Upper lobe of left lung (tissue), 6 donors: ENCODE measurements around the gene PHTF2. TPM values are rescaled to one million over a fixed set of nuclear protein-coding genes. Genes with fewer than 3 reads are reported as not detected.

Experiments
- ATAC-seq, 2 donors: fragments of 200-7000 bp; cut with Tn5 transposase; one replicate each; pipeline ENCODE4 v1.9.1; 2022; ENCODE audit warnings: mild to moderate bottlenecking in 2 of 2, moderate library complexity in 2 of 2; ENCODE audit not compliant: low FRiP score in 2 of 2
- DNase-seq, 2 donors: peaks; one replicate each; pipeline ENCODE4 v3.0.0-alpha.2; 2019 to 2020
- H3K27ac ChIP-seq, 4 donors: fragments of 200-600 bp; sonication (generic); one replicate each; pipeline ENCODE4 v1.5.1; 2016 to 2019
- H3K27me3 ChIP-seq, 4 donors: fragments of 200-600 bp; sonication (generic); one replicate each; pipeline ENCODE4 v1.5.1; 2017 to 2019
- H3K36me3 ChIP-seq, 4 donors: fragments of 200-600 bp; sonication (generic); one replicate each; pipeline ENCODE4 v1.5.1; 2016 to 2019
- H3K4me1 ChIP-seq, 4 donors: fragments of 200-600 bp; sonication (generic); one replicate each; pipeline ENCODE4 v1.5.1; 2018 to 2019
- H3K4me3 ChIP-seq, 4 donors: fragments of 200-600 bp; sonication (generic); one replicate each; pipeline ENCODE4 v1.5.1; 2017 to 2019; ENCODE audit warnings: mild to moderate bottlenecking in 2 of 4, moderate library complexity in 1 of 4
- H3K9me3 ChIP-seq, 4 donors: fragments of 200-600 bp; sonication (generic); one replicate each; pipeline ENCODE4 v1.5.1; 2018 to 2019
- CTCF ChIP-seq, 6 experiments: fragments of 450-650 bp in 4 of 6; fragments of 200-600 bp in 2 of 6; sonication (generic) in 2 of 6; IDR thresholded peaks; one replicate each; pipeline ENCODE4 v1.5.1; 2016 to 2019; ENCODE audit warnings: antibody characterized with exemption in 6 of 6
- EP300 ChIP-seq, 4 donors: sonication (generic); formaldehyde crosslinking; IDR thresholded peaks; one replicate each; pipeline ENCODE4 v1.5.1; 2017; ENCODE audit warnings: antibody characterized with exemption in 4 of 4, control low read depth in 2 of 4
- POLR2A ChIP-seq, 4 donors: fragments of 450-650 bp; IDR thresholded peaks; one replicate each; pipeline ENCODE4 v1.5.1; 2016 to 2017; ENCODE audit warnings: antibody characterized with exemption in 4 of 4, mild to moderate bottlenecking in 2 of 4
- POLR2AphosphoS5 ChIP-seq, 2 donors: sonication (generic); formaldehyde crosslinking; IDR thresholded peaks; one replicate each; pipeline ENCODE4 v1.5.1; 2017; ENCODE audit warnings: antibody characterized with exemption in 2 of 2
- WGBS, 2 donors: methylation state at CpG; one replicate each; pipeline ENCODE4 v1.1.5; 2017 to 2018; 5-methylcytosine and 5-hydroxymethylcytosine counted together
- total RNA-seq, 6 donors: library from RNA; depleted of rRNA in 4 of 6; stranded (reverse); fragments of >200 nt in 4 of 6; gene quantifications; one replicate each; pipeline versions ENCODE4 v1.1.0 to v1.2.1, GENCODE V29; 2016 to 2021
- donor health status: DM: no; HTN: no; CAD: no; lungs with moderate emphysema.
- donor health status: DM: no; HTN: yes; CAD: no; lungs with severe emphysema.

PHTF2 gene
- total RNA-seq, 6 donors from 2014 or later = 7.0 to 25.2 (median 14.7) TPM

- ATAC-seq = no peak
- TF ChIP-seq CTCF (IDR thresholded peaks at IDR 0.05) = no peak
- TF ChIP-seq EP300 (IDR thresholded peaks at IDR 0.05) = no peak
- no peak for TF ChIP-seq POLR2AphosphoS5 (IDR thresholded peaks at IDR 0.05)
- TF ChIP-seq POLR2A (IDR thresholded peaks at IDR 0.05) = no peak
- Histone ChIP-seq H3K4me3 (no peak overlapping the region), H3K9me3 (no peaks in the 10 kb centered on the region), H3K36me3 (no peaks in the 10 kb centered on the region), H3K27ac (no peak overlapping the region), H3K4me1 (no peaks in the 10 kb centered on the region), H3K27me3 (no peaks in the 10 kb centered on the region)
- no peak for DNase-seq
- WGBS, 2 donors = 83 to 85% methylated on average over 3 of the region's 3 CpGs
Observed at GRCh38 chr7:77980087-77980713, 181.6 kb downstream of the PHTF2 start.

GRCh38 chr7:77982926-77983550 lies 184.5 kb downstream of the PHTF2 start:
- WGBS, 2 donors = 67 to 68% methylated on average over 5 of the region's 5 CpGs
- no peaks in the 10 kb centered on the region for H3K36me3 ChIP-seq
- H3K27ac ChIP-seq = no peak overlapping the region
- no peaks in the 10 kb centered on the region for H3K4me1 ChIP-seq
- H3K4me3 ChIP-seq = no peak overlapping the region
- no peaks in the 10 kb centered on the region for H3K27me3 ChIP-seq
- no peak for DNase-seq
- no peak for TF ChIP-seq POLR2A (IDR thresholded peaks at IDR 0.05)
- TF ChIP-seq EP300 (IDR thresholded peaks at IDR 0.05) = no peak
- TF ChIP-seq POLR2AphosphoS5 (IDR thresholded peaks at IDR 0.05) = no peak
- no peak for TF ChIP-seq CTCF (IDR thresholded peaks at IDR 0.05)
- ATAC-seq = no peak
- no peaks in the 10 kb centered on the region for H3K9me3 ChIP-seq

- DNase-seq = no peak
- no peak for TF ChIP-seq POLR2AphosphoS5 (IDR thresholded peaks at IDR 0.05)
- no peak for TF ChIP-seq EP300 (IDR thresholded peaks at IDR 0.05)
- no peak for TF ChIP-seq POLR2A (IDR thresholded peaks at IDR 0.05)
- TF ChIP-seq CTCF (IDR thresholded peaks at IDR 0.05) = no peak
- no peak overlapping the region for H3K27ac ChIP-seq
- no peaks in the 10 kb centered on the region for H3K36me3 ChIP-seq
- WGBS, 2 donors = 90 to 91% methylated on average over 4 of the region's 4 CpGs
- no peaks in the 10 kb centered on the region for H3K27me3 ChIP-seq
- H3K4me3 ChIP-seq = no peak overlapping the region
- ATAC-seq = no peak
- H3K9me3 ChIP-seq = no peaks in the 10 kb centered on the region
- H3K4me1 ChIP-seq = no peaks in the 10 kb centered on the region
Observed at GRCh38 chr7:77983973-77984372, 185.4 kb downstream of the PHTF2 start.

GRCh38 chr7:77985232-77985973 lies 186.8 kb downstream of the PHTF2 start:
- no peak overlapping the region for H3K27ac ChIP-seq
- no peak for TF ChIP-seq EP300 (IDR thresholded peaks at IDR 0.05)
- TF ChIP-seq CTCF (IDR thresholded peaks at IDR 0.05) = no peak
- TF ChIP-seq POLR2A (IDR thresholded peaks at IDR 0.05) = no peak
- TF ChIP-seq POLR2AphosphoS5 (IDR thresholded peaks at IDR 0.05) = no peak
- no peak overlapping the region for H3K4me3 ChIP-seq
- no peaks in the 10 kb centered on the region for H3K27me3 ChIP-seq
- no peaks in the 10 kb centered on the region for H3K36me3 ChIP-seq
- DNase-seq (no peak), ATAC-seq (no peak)
- H3K9me3 ChIP-seq = no peaks in the 10 kb centered on the region
- no peaks in the 10 kb centered on the region for H3K4me1 ChIP-seq
- 81% methylated on average over 10 to 12 of the region's 12 CpGs for WGBS, 2 donors
